Effector memory CD4-positive, alpha-beta T cell (primary cell): Measurements from ENCODE around the gene MAIP1.

Experiments used
- DNase-seq, 3 donors: peaks; one replicate each; pipeline ENCODE4 v3.0.0-alpha.2; 2020
- H3K27ac ChIP-seq: 2 replicates; pipeline ENCODE4 v1.7.0; 2013; ENCODE audit warnings: mild to moderate bottlenecking, low read length, moderate library complexity; ENCODE audit not compliant: insufficient read depth, poor library complexity, severe bottlenecking
- H3K27me3 ChIP-seq: replicated peaks from 2 replicates; pipeline ENCODE4 v1.7.0; 2013; ENCODE audit warnings: mild to moderate bottlenecking, low read length; ENCODE audit not compliant: insufficient read depth, control insufficient read depth, poor library complexity, severe bottlenecking
- H3K36me3 ChIP-seq: 2 replicates; pipeline ENCODE4 v1.7.0; 2013; ENCODE audit warnings: mild to moderate bottlenecking, low read length, moderate library complexity; ENCODE audit not compliant: control insufficient read depth, insufficient read depth
- H3K4me1 ChIP-seq: 2 replicates; pipeline ENCODE4 v1.7.0; 2013; ENCODE audit warnings: low read length, mild to moderate bottlenecking; ENCODE audit not compliant: control insufficient read depth, insufficient read depth, poor library complexity, severe bottlenecking
- H3K4me3 ChIP-seq: 2 replicates; pipeline ENCODE4 v1.7.0; 2013; ENCODE audit warnings: low read length, low read depth, mild to moderate bottlenecking; ENCODE audit not compliant: insufficient read depth, poor library complexity, severe bottlenecking
- H3K9me3 ChIP-seq: 2 replicates; pipeline ENCODE4 v1.7.0; 2013; ENCODE audit warnings: mild to moderate bottlenecking, low read length, moderate library complexity; ENCODE audit not compliant: control insufficient read depth

Gene MAIP1

GRCh38 chr2:200000444-200001163 is 45.2 kb downstream of the MAIP1 start:
- no peak for DNase-seq
- Histone ChIP-seq H3K4me1 (no peaks in the 10 kb centered on the region), H3K9me3 (no peaks in the 10 kb centered on the region), H3K4me3 (no peak overlapping the region), H3K27ac (no peak overlapping the region), H3K36me3 (no peaks in the 10 kb centered on the region), H3K27me3 (no peaks in the 10 kb centered on the region)

GRCh38 chr2:200003444-200003843 is 48.1 kb downstream of the MAIP1 start:
- DNase-seq, result no peak
- no peaks in the 10 kb centered on the region for H3K36me3 ChIP-seq

GRCh38 chr2:200005675-200006074 is 50.3 kb downstream of the MAIP1 start:
- H3K27me3 ChIP-seq, result no peaks in the 10 kb centered on the region
- H3K27ac ChIP-seq, result no peak overlapping the region
- H3K9me3 ChIP-seq, result no peaks in the 10 kb centered on the region
- no peak for DNase-seq
- H3K4me1 ChIP-seq, result no peaks in the 10 kb centered on the region
- H3K36me3 ChIP-seq, result no peaks in the 10 kb centered on the region
- H3K4me3 ChIP-seq, result no peak overlapping the region

More at GRCh38 chr2:200003444-200003843, 48.1 kb downstream of the MAIP1 start:
- no peaks in the 10 kb centered on the region for H3K27me3 ChIP-seq
- no peaks in the 10 kb centered on the region for H3K9me3 ChIP-seq
- H3K27ac ChIP-seq, result no peak overlapping the region
- H3K4me3 ChIP-seq, result no peak overlapping the region
- H3K4me1 ChIP-seq, result no peaks in the 10 kb centered on the region

GRCh38 chr2:200007306-200007705 is 51.9 kb downstream of the MAIP1 start:
- DNase-seq, result no peak
- Histone ChIP-seq H3K27me3 (no peaks in the 10 kb centered on the region), H3K4me3 (no peak overlapping the region), H3K27ac (no peak overlapping the region), H3K36me3 (no peaks in the 10 kb centered on the region), H3K4me1 (no peaks in the 10 kb centered on the region), H3K9me3 (no peaks in the 10 kb centered on the region)

GRCh38 chr2:200012401-200012800 is 57.0 kb downstream of the MAIP1 start:
- Histone ChIP-seq H3K4me3 (no peak overlapping the region), H3K36me3 (no peaks in the 10 kb centered on the region), H3K4me1 (no peaks in the 10 kb centered on the region), H3K27me3 (no peaks in the 10 kb centered on the region), H3K9me3 (no peaks in the 10 kb centered on the region), H3K27ac (no peak overlapping the region)
- DNase-seq, result no peak
